HCT116 (cell line): ENCODE measurements around the gene PCSK2. TPM values are rescaled to one million over a fixed set of nuclear protein-coding genes. Genes with fewer than 3 reads are reported as not detected.

Experiments
- ATAC-seq: fragments of 200-7000 bp; cut with Tn5 transposase; 2 replicates; pipeline ENCODE4 v1.9.1; 2020; ENCODE audit warnings: mild to moderate bottlenecking, moderate library complexity
- BruUV-seq: library from RNA; stranded (reverse); fragments of 400-500 nt; replicated peaks from 2 replicates; lab custom pipeline; 2021; lab: Mats Ljungman, UMichigan
- CTCF ChIA-PET: fragments of 300-600 bp; sonication (Branson Sonifier 250); formaldehyde crosslinking; loops from one replicate; lab custom pipeline; 2021; ENCODE audit warnings: antibody characterized with exemption; lab: Charles Lee
- POLR2A ChIA-PET: fragments of 300-600, 350-600 bp; sonication (Branson Sonifier 250); formaldehyde crosslinking; loops from one replicate; lab custom pipeline; 2021; ENCODE audit warnings: antibody characterized with exemption; lab: Charles Lee
- RAD21 ChIA-PET, 2 experiments: fragments of 300-600 bp; sonication (Branson Sonifier 250); formaldehyde crosslinking; loops; one replicate each; lab custom pipeline; 2023; ENCODE audit warnings: low total read pairs in 2 of 2; ENCODE audit not compliant: uncharacterized antibody in 2 of 2, unreplicated experiment in 2 of 2, low non-redundant PET in 1 of 2; lab: Charles Lee
- DNase-seq: peaks from one replicate; pipeline ENCODE4 v3.0.0-alpha.2; 2010; ENCODE audit warnings: low read depth, low spot score
- H2AFZ ChIP-seq: fragments of 200-600 bp; shearing (Covaris generic), sonication (generic); 2 replicates; pipeline ENCODE4 v1.6.1; 2017; ENCODE audit warnings: low read depth, mixed run types, mixed read lengths, antibody characterized with exemption, low read length; ENCODE audit not compliant: poor library complexity, severe bottlenecking
- H3K27ac ChIP-seq: 2 replicates; pipeline ENCODE4 v1.5.1; 2012; ENCODE audit warnings: low read depth, low read length
- H3K27me3 ChIP-seq: fragments of 200-600 bp; sonication (generic); 2 replicates; pipeline ENCODE4 v1.6.1; 2016; ENCODE audit warnings: mixed run types, low read length, mixed read lengths; ENCODE audit not compliant: insufficient read depth
- H3K36me3 ChIP-seq, 2 experiments: fragments of 200-500 bp in 1 of 2; fragments of 200-600 bp in 1 of 2; sonication (Bioruptor generic) in 1 of 2; sonication (generic) in 1 of 2; 2 replicates each; pipeline versions ENCODE4 v1.5.1 to v1.6.1; 2014 to 2016; ENCODE audit warnings: low read length in 2 of 2, inconsistent platforms in 1 of 2, mixed read lengths in 1 of 2, mixed run types in 1 of 2; ENCODE audit not compliant: insufficient read depth in 2 of 2, control insufficient read depth in 1 of 2
- H3K4me1 ChIP-seq, 2 experiments: fragments of 200-600 bp in 1 of 2; sonication (generic) in 1 of 2; 2 replicates each; pipeline versions ENCODE4 v1.5.1 to v1.6.1; 2012 to 2017; ENCODE audit warnings: low read length in 2 of 2, inconsistent platforms in 1 of 2, mild to moderate bottlenecking in 1 of 2, mixed read lengths in 1 of 2, mixed run types in 1 of 2, moderate library complexity in 1 of 2; ENCODE audit not compliant: insufficient read depth in 2 of 2, control insufficient read depth in 1 of 2
- H3K4me2 ChIP-seq: fragments of 200-600 bp; sonication (generic); 2 replicates; pipeline ENCODE4 v1.6.1; 2017; ENCODE audit warnings: mixed run types, low read length, mixed read lengths
- H3K4me3 ChIP-seq, 2 experiments: fragments of 200-600 bp in 1 of 2; sonication (generic) in 1 of 2; replicated peaks in 1 of 2; 2 replicates each; pipeline ENCODE4 v1.5.1; 2011 to 2016; ENCODE audit warnings: low read length in 2 of 2, control low read depth in 1 of 2, low read depth in 1 of 2, mild to moderate bottlenecking in 1 of 2, mixed read lengths in 1 of 2, mixed run types in 1 of 2
- H3K79me2 ChIP-seq: fragments of 200-600 bp; sonication (generic); 2 replicates; pipeline ENCODE4 v1.6.1; 2017; ENCODE audit warnings: mild to moderate bottlenecking, mixed run types, low read length, moderate library complexity, mixed read lengths; ENCODE audit not compliant: insufficient read depth
- H3K9ac ChIP-seq: fragments of 200-600 bp; sonication (generic); 2 replicates; pipeline ENCODE4 v1.6.1; 2016; ENCODE audit warnings: low read length, mixed read lengths
- H3K9me2 ChIP-seq: fragments of 200-600 bp; sonication (generic), shearing (Covaris generic); 2 replicates; pipeline ENCODE4 v1.6.1; 2017; ENCODE audit warnings: mixed run types, mild to moderate bottlenecking, moderate library complexity; ENCODE audit not compliant: insufficient read depth
- H3K9me3 ChIP-seq, 2 experiments: fragments of 200-500 bp in 1 of 2; fragments of 200-600 bp in 1 of 2; sonication (Bioruptor generic) in 1 of 2; sonication (generic) in 1 of 2; 2 replicates each; pipeline ENCODE4 v1.6.1; 2014 to 2017; ENCODE audit warnings: low read length in 2 of 2, mixed read lengths in 2 of 2, inconsistent platforms in 1 of 2, low read depth in 1 of 2, mild to moderate bottlenecking in 1 of 2, mixed run types in 1 of 2, moderate library complexity in 1 of 2; ENCODE audit not compliant: control insufficient read depth in 1 of 2, insufficient read depth in 1 of 2
- H4K20me1 ChIP-seq: fragments of 200-600 bp; sonication (generic), shearing (Covaris generic); 2 replicates; pipeline ENCODE4 v1.6.1; 2017; ENCODE audit warnings: mixed run types, mild to moderate bottlenecking, moderate library complexity; ENCODE audit not compliant: insufficient read depth
- CEBPB ChIP-seq: IDR thresholded peaks from 2 replicates; pipeline ENCODE4 v1.6.1; 2012; ENCODE audit warnings: low read depth
- CTCF ChIP-seq, 3 experiments: fragments of 200-600 bp in 1 of 3; sonication (generic) in 1 of 3; IDR thresholded peaks in 2 of 3; conservative IDR thresholded peaks in 1 of 3; 2 replicates each; pipeline ENCODE4 v1.5.1; 2012 to 2017; ENCODE audit warnings: low read depth in 2 of 3, low read length in 2 of 3, antibody characterized with exemption in 1 of 3, borderline replicate concordance in 1 of 3, control low read depth in 1 of 3, mild to moderate bottlenecking in 1 of 3, mixed read lengths in 1 of 3, mixed run types in 1 of 3, moderate library complexity in 1 of 3; ENCODE audit not compliant: insufficient read depth in 1 of 3
- EZH2 ChIP-seq: fragments of 200-600 bp; sonication (generic); IDR thresholded peaks from 2 replicates; pipeline ENCODE4 v1.6.1; 2017; ENCODE audit warnings: antibody characterized with exemption, mixed run types
- JUND ChIP-seq: IDR thresholded peaks from 2 replicates; pipeline ENCODE4 v1.6.1; 2012
- MAX ChIP-seq: IDR thresholded peaks from 2 replicates; pipeline ENCODE4 v1.6.1; 2012
- POLR2AphosphoS5 ChIP-seq: IDR thresholded peaks from 2 replicates; pipeline ENCODE4 v1.6.1; 2011; ENCODE audit warnings: mild to moderate bottlenecking, low read depth, low read length, moderate library complexity
- REST ChIP-seq: IDR thresholded peaks from 2 replicates; pipeline ENCODE4 v1.6.1; 2012; ENCODE audit warnings: low read depth
- SRF ChIP-seq: IDR thresholded peaks from 2 replicates; pipeline ENCODE4 v1.6.1; 2012; ENCODE audit warnings: low read depth
- ZBTB33 ChIP-seq: IDR thresholded peaks from 2 replicates; pipeline ENCODE4 v1.6.1; 2011; ENCODE audit warnings: mild to moderate bottlenecking, low read length, moderate library complexity; ENCODE audit not compliant: insufficient replicate concordance; ENCODE audit errors: extremely low read depth
- ZFX ChIP-seq: fragments of 450-650 bp; IDR thresholded peaks from 2 replicates; pipeline ENCODE4 v1.6.1; 2017
- intact Hi-C: fragments of 100-400 bp; cut with micrococcal nuclease; formaldehyde crosslinking; loops from 2 replicates; pipeline ENCODE4 v1.10.0; 2022
- total RNA-seq: library from RNA; stranded (reverse); gene quantifications from one replicate; pipeline ENCODE4 v1.2.1, GENCODE V29; 2021; ENCODE audit not compliant: unreplicated experiment

PCSK2 gene
- total RNA-seq, 1 experiment from 2014 or later, result not detected

DNA sequence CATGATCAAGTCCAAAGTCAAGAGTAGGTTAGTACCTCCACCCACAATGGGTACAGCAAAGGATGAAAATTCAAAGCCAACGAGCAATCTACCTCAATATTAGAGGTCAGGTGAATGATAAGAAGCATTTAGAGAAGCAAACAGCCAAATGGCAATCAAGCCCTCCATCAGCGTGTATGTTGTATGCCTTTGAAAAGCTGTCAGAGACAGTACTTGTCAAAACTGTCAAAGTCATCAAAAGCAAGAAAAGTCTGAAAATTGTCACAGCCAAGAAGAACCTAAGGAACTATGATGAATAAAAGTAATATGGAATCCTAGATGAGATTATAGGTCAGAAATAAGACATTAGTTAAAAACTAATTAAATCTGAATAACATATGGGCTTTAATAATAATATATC, 99.3 kb downstream of the PCSK2 start (continued):
- TF ChIP-seq REST (no peak), JUND (no peak), EZH2 (no peak), SRF (no peak), POLR2AphosphoS5 (no peak), CEBPB (no peak), MAX (no peak)
- TF ChIP-seq, all 23 proteins: peak for 0

GRCh38 chr20:17327185-17328148, 100.6 kb downstream of the PCSK2 start:
- ChIA-PET CTCF (no interaction called here), RAD21 (no interaction called here), POLR2A (no interaction called here)
- intact Hi-C loops, result no loop called here
- Histone ChIP-seq H3K4me3 (no peak overlapping the region), H3K4me1 (no peaks in the 10 kb centered on the region), H3K9me3 (no peaks in the 10 kb centered on the region), H3K79me2 (no peaks in the 10 kb centered on the region), H3K27me3 (peaks cover 5% of the 10 kb centered on the region), H3K9me2 (no peaks in the 10 kb centered on the region), H3K9ac (no peak overlapping the region), H4K20me1 (no peaks in the 10 kb centered on the region), H3K27ac (no peak overlapping the region), H3K36me3 (no peaks in the 10 kb centered on the region), H2AFZ (no peak overlapping the region), H3K4me2 (no peak overlapping the region)
- DNase-seq (no peak), ATAC-seq (no peak)
- BruUV-seq, result no TSS peak
- no peak for TF ChIP-seq CTCF (IDR thresholded peaks at IDR 0.05 in 2 of 3, conservative IDR thresholded peaks at IDR 0.05 in 1 of 3; ENCODE audit: borderline replicate concordance in 1 of 3, insufficient read depth in 1 of 3, low read depth in 2 of 3, low read length in 2 of 3)
- no peak for TF ChIP-seq ZBTB33
- no peak for TF ChIP-seq REST
- no peak for TF ChIP-seq MAX
- no peak for TF ChIP-seq ZFX
